ENCODE measurements around the gene MAPK10.

GRCh38 chr4:86400216-86400615 is 40.4 kb upstream of the MAPK10 start:
- TF ChIP-seq CTCF (IDR thresholded peaks at IDR 0.05) (no peak), SMAD3 (CRISPR knock-in tag; IDR thresholded peaks at IDR 0.05; ENCODE audit: borderline replicate concordance) (no peak), ZNF281 (CRISPR knock-in tag; IDR thresholded peaks at IDR 0.05) (no peak), TEAD4 (CRISPR knock-in tag; IDR thresholded peaks at IDR 0.05) (no peak), GRHL2 (CRISPR knock-in tag; IDR thresholded peaks at IDR 0.05; ENCODE audit: insufficient replicate concordance, severe bottlenecking) (no peak), USF1 (CRISPR knock-in tag; IDR thresholded peaks at IDR 0.05) (no peak), PRDM15 (CRISPR knock-in tag; IDR thresholded peaks at IDR 0.05) (no peak)

Data from WTC11 (cell line).